ENCODE measurements around the gene PKNOX2. TPM values are rescaled to one million over a fixed set of nuclear protein-coding genes. Genes with fewer than 3 reads are reported as not detected.
A peak's percentile ranks its signal among the peaks of the same experiment; 100 is the strongest.

Gene PKNOX2
- total RNA-seq, 1 donor from 2014 or later, result 41.8 TPM

GRCh38 chr11:125192717-125193415 lies 28.3 kb downstream of the PKNOX2 start:
- DNase-seq (ENCODE audit: low spot score), result no peak
- H3K27ac Mint-ChIP-seq (ENCODE audit: unreplicated experiment), result peak overlapping the region; percentile 92
- peak overlapping the region; percentile 40 for H3K4me3 Mint-ChIP-seq (ENCODE audit: unreplicated experiment)
- peaks cover 59% of the 10 kb centered on the region for H3K4me1 Mint-ChIP-seq (ENCODE audit: unreplicated experiment)
- peaks cover 16% of the 10 kb centered on the region for H3K27me3 Mint-ChIP-seq (ENCODE audit: unreplicated experiment)
- peaks cover 29% of the 10 kb centered on the region for H3K36me3 Mint-ChIP-seq (ENCODE audit: low read depth, unreplicated experiment)
- TF ChIP-seq CTCF (IDR thresholded peaks at IDR 0.05; ENCODE audit: unreplicated experiment), result no peak
- H3K9me3 Mint-ChIP-seq (ENCODE audit: unreplicated experiment), result no peaks in the 10 kb centered on the region

- Mint-ChIP-seq H3K4me1 (ENCODE audit: unreplicated experiment) (peaks cover 59% of the 10 kb centered on the region), H3K4me3 (ENCODE audit: unreplicated experiment) (no peak overlapping the region), H3K27ac (ENCODE audit: unreplicated experiment) (no peak overlapping the region), H3K36me3 (ENCODE audit: low read depth, unreplicated experiment) (peaks cover 32% of the 10 kb centered on the region), H3K27me3 (ENCODE audit: unreplicated experiment) (peaks cover 18% of the 10 kb centered on the region), H3K9me3 (ENCODE audit: unreplicated experiment) (no peaks in the 10 kb centered on the region)
- TF ChIP-seq CTCF (IDR thresholded peaks at IDR 0.05; ENCODE audit: unreplicated experiment), result no peak
- no peak for DNase-seq (ENCODE audit: low spot score)
These were observed 28.8 kb downstream of the PKNOX2 start for GRCh38 chr11:125193416-125193726.

- H3K9me3 Mint-ChIP-seq (ENCODE audit: unreplicated experiment), result no peaks in the 10 kb centered on the region
- no peak for TF ChIP-seq CTCF (IDR thresholded peaks at IDR 0.05; ENCODE audit: unreplicated experiment)
- H3K4me3 Mint-ChIP-seq (ENCODE audit: unreplicated experiment), result no peak overlapping the region
- DNase-seq (ENCODE audit: low spot score), result no peak
- H3K27me3 Mint-ChIP-seq (ENCODE audit: unreplicated experiment), result peaks cover 21% of the 10 kb centered on the region
- peaks cover 37% of the 10 kb centered on the region for H3K36me3 Mint-ChIP-seq (ENCODE audit: low read depth, unreplicated experiment)
- H3K27ac Mint-ChIP-seq (ENCODE audit: unreplicated experiment), result no peak overlapping the region
- H3K4me1 Mint-ChIP-seq (ENCODE audit: unreplicated experiment), result peaks cover 61% of the 10 kb centered on the region
These were observed 29.3 kb downstream of the PKNOX2 start for GRCh38 chr11:125193841-125194240.

GRCh38 chr11:125199915-125200314 lies 35.4 kb downstream of the PKNOX2 start:
- Mint-ChIP-seq H3K27ac (ENCODE audit: unreplicated experiment) (peak overlapping the region; percentile 61), H3K36me3 (ENCODE audit: low read depth, unreplicated experiment) (peaks cover 29% of the 10 kb centered on the region), H3K4me3 (ENCODE audit: unreplicated experiment) (no peak overlapping the region), H3K27me3 (ENCODE audit: unreplicated experiment) (peaks cover 6% of the 10 kb centered on the region), H3K4me1 (ENCODE audit: unreplicated experiment) (peaks cover 67% of the 10 kb centered on the region), H3K9me3 (ENCODE audit: unreplicated experiment) (no peaks in the 10 kb centered on the region)
- TF ChIP-seq CTCF (IDR thresholded peaks at IDR 0.05; ENCODE audit: unreplicated experiment), result no peak
- DNase-seq (ENCODE audit: low spot score), result no peak

GRCh38 chr11:125200441-125200840 lies 35.9 kb downstream of the PKNOX2 start:
- H3K27me3 Mint-ChIP-seq (ENCODE audit: unreplicated experiment), result peaks cover 6% of the 10 kb centered on the region
- DNase-seq (ENCODE audit: low spot score), result no peak
- H3K27ac Mint-ChIP-seq (ENCODE audit: unreplicated experiment), result peak overlapping the region; percentile 48
- peaks cover 65% of the 10 kb centered on the region for H3K4me1 Mint-ChIP-seq (ENCODE audit: unreplicated experiment)
- H3K9me3 Mint-ChIP-seq (ENCODE audit: unreplicated experiment), result no peaks in the 10 kb centered on the region
- H3K36me3 Mint-ChIP-seq (ENCODE audit: low read depth, unreplicated experiment), result peaks cover 28% of the 10 kb centered on the region
- TF ChIP-seq CTCF (IDR thresholded peaks at IDR 0.05; ENCODE audit: unreplicated experiment), result no peak
- H3K4me3 Mint-ChIP-seq (ENCODE audit: unreplicated experiment), result no peak overlapping the region

All from endothelial cell (in vitro differentiated cells).